HG02571 (cell line): ENCODE measurements around the gene NEK6.

Source experiments
- ATAC-seq: cut with Tn5 transposase; IDR thresholded peaks from one replicate; pipeline ENCODE4 v1.9.1; 2021; ENCODE audit warnings: mild to moderate bottlenecking, moderate library complexity; ENCODE audit not compliant: unreplicated experiment

NEK6 gene

DNA sequence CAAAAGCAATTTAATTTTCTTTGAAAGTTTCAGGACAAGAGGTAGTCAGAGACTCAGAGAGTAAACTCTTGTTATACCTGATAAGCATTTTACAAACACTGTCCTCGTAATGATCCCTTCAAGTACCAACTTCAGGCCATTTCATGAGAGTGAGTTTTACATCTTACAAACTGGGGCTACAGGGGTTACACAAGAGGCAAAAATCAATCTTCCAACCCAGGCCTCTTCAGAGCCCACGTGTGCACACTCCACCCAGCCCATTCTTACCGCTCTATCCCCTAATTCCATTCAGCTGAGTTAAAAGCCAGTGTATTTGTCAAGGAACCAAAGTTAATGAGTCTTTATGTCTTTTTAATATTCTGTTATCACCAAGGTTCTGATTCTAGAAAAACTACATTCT, 110.9 kb downstream of the NEK6 start:
- no peak for ATAC-seq

DNA sequence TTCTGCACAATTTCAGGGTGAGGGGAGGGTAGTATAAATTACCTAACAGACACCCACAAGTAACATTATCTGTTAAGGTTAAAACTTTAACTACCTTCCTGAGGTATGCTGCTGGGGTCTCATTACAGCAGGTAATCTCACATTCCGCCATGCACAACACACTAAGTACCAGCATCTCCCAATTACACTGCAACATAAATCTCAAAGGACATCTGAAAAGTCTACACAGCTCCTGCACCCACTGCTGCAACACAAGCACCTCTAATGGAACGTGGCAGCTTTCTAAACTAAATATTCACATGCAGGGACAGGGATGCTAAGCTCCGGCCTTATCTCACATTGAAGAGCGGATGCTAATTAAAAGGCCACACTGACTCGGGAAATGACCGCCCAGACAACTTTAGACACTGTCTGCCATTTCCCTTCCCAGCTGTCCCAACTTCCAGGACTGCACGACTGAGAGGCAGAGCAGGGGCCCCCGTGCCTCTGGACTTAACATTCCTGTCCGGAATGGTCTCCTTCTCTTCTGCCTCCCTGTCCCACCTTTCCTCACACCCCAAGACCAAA, 111.6 kb downstream of the NEK6 start:
- no peak for ATAC-seq

DNA sequence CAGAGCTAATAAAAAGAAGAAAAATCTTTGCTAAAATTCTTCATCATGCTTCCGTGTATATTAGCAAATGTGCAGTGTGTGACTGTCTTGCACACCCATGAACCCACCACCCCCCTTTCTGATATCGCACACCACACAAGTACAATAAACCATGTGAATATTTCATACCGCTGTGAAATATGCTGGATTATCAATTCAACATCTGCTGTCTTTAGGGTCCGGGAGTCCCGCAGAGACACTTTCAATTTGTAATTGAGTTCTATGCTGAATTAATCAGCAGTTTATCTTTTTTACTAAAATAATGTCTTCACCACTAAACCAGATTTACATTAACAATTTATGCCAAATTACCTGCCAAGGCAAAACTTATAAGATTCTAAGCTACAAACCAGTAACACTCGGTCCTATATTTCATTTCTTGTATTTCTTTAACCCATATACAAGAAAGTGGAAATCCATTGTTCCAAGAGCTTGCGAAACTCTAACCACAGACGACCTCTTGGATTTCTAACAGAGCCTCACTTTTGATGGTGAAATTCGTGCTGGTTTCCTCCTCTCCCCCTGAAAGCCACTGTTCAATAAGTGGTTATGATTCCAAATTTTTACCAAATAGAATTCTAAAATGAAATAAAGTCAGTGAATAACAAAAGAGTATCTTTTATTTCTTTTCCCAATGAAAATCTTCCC, 113.3 kb downstream of the NEK6 start:
- ATAC-seq: no peak

DNA sequence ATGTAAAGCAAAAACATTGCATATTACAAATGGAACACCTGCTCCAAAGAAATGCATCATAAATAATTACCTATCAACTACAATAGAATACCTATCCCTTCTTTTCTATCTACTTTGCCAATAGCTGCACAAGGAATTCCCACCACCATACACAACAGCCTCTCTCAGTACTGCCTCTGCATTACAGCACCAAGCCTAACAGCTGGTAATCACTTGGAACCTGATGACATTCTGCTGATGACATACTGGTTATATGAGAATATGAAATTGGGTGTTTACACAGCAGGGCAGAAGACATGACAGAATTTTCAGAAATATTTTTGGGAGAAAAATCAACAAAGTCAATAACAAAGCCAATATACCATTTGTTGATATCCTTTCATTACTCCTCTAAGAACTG, 114.3 kb downstream of the NEK6 start:
- no peak for ATAC-seq

DNA sequence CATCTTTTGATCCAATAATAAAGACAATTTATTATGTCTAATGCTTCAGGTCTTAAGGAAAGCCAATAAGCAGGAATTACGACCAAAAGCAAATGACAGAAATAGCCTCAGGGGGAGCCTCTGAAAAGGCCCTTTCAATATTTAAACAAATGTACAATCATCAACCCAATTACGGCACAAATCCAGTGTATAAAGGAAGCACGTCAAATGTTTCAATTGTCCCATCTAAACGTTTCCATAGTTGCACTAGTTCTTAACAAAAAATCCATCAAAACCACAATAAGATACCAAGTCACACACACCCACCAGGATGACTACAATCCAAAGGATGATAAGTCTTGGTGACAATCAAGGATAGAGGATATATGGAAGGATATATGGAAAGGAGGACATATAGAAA, 115.6 kb downstream of the NEK6 start:
- no peak for ATAC-seq

DNA sequence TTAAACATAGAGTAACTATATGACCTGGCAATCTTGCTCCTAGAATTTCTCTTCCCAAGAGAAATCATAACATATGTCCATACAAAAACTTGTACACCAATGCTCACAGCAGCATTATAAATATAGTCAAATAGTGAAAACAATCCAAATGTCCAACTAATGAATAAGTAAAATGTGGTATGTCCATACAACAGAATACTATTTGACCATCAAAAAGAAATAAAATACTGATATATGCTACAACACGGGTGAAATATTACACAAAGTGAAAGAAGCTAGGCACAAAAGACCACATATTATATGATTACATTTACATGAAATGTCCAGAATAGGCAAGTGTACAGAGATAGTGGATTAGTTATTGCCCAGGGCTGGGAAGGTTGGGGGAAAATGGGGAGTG, 116.1 kb downstream of the NEK6 start:
- no peak for ATAC-seq

DNA sequence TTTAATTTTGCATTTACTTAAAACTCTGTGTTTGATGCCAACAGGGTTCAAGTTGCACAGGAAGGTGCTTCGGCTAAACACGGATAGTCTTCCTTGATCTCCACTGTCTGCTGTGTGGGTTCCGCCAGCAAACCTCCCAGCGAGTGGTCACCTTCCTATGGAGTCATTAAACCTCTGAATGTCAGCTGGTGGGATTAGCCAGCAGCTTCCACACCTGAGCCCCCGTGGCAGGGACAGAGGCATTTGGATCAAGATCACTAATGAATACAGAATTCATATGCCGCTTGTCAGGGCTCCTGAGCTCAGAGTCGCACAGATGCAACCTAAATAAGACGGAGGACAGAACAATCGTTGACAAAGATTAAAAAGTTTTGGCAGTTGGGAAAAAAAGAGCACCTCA, 118.0 kb downstream of the NEK6 start:
- no peak for ATAC-seq

DNA sequence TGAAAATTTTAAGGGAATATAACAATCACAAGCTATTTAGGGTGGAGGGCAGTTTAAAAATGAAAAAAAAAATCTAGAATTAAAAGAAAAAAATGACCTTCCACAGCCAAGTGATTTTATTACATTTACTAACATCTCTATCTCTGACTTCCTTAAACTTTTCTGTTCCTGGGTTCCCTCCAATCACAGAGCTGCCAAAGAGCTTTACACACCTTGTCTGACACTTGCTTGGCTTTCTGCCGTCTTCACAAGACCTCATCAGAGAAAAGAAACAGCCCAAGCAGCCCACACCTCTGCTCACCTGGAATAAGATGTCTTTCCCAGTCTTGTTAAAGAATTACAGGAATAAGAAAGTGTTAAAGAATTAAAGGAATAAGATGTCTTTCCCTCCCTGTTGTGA, 118.6 kb downstream of the NEK6 start:
- ATAC-seq: no peak

DNA sequence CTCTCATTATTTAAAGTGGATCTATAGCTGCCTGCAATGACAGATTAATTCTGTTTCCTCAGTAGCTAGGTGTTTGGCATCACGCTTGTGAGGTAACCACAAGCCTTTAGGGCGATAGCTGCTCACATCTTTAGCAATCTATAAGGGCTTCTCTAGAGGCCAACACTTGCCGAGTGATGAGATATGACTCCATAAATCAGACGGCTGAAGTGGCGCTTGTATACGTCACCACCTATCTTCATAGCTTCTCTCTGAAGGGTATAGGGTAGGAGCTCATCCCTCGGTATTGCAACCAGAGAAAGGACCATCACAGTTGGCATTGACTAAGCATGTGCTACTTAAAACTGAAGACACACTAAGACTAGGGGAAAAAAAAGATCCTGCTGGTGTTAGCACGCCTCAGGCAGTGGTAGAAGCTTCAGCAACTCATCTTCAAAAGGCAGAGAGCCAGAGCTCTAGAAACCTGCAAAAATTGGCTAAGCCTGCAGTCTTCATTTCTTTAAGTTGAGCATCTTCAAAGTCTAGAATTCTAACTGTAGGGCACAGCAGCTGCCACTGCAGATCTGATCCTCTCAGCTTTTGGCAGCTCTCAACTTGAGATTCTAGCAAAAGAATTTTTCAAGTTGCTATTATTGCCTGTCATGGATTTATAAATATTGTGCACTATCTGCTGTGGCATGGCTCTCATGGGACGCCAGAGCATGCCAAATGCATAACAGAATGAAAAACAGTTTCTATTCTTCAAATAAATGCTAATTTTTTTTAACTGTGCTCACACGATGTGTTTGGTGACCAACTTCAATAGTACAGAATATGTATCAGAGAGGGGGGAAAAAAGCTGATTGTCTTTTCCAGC, 120.0 kb downstream of the NEK6 start:
- ATAC-seq: no peak

DNA sequence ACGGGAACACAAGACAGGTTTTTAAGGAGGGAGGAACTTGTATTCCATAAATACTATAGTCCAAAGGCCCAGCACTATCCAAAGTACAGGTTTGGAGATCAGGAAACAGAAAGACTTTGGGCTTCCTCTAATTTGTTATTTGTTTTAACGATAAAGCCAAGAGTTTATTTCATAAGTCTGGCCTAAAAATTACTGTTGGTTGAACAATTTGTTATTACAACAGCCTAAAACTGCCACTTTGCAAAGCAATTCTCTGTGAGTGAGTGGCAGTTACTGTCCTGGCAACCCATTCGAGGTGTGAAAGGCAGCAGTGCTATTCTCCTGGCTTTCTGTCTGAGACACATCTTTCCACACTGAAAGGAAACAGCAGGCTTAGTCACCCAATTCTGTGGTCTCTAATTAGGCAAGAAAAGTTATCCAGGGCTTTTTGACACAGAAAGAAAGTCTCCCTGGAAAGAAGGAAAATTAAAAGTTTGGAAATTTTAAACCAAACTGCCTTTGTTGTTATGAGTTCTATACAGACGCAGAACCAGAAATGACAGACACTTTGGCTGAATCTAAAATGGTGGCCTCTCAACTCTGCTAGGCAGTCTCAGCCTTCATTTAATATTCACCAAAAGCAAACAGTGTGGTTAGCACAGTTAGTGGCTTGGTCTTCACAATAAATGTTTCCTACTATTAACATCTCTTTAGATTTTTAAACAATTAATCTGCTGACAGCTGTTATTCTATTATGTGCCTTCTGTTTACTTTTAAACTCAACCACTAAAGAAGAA, 123.6 kb downstream of the NEK6 start:
- ATAC-seq: no peak

DNA sequence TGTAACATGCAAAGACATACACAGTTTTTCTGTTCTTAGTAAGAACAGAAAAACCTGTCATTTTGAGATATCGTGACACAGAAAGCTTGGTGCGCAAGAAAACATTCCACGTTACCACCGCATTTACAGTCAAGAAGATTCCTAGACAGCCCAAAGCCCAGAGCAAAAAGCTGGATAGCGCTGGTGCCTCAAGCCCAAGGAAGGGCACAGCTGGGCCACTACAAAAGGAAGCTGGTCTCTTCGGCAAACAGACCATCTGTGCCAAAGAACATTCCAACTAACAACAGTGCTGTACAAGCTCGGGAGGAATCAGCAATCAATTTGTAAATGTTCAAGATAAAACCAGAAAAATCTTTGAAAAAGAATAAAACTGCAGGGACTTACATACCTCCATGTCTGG, 126.5 kb downstream of the NEK6 start:
- no peak for ATAC-seq

DNA sequence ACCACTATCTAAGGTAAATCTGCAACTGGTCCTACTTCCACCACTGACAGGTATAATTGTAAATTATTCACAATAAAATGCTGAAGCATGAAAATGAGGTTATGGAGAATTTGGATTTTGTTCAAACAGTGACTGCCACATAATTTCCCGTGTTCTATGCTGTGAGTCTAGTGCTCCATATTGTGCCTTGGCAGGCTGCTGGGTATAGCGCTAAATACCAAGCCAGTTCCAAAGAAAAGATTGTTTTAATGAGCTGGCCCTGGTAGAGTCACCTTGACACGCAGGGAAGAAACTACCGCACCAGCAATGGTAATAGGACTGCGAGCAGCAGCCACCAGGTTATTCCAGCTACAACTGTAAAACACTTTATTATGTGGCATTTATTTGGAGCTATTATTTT, 127.1 kb downstream of the NEK6 start:
- ATAC-seq: no peak

DNA sequence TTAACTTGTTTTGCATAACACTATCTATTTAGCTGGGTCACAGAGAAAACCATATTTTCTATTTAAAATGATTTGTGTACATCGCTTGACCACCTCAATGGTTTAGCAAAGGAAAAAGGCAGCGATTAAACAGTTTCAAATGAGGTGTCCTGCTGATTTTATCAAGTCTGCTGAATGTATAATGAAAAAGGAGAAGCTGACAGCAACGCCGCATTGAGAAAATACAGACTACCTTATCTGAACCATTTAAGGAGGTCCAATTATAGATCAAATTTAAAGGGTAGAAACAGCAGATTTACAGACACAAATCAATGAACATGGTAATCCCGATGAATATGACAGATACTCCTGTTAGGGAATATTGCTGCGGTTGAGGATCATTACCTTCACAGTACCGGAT, 127.9 kb downstream of the NEK6 start:
- no peak for ATAC-seq

DNA sequence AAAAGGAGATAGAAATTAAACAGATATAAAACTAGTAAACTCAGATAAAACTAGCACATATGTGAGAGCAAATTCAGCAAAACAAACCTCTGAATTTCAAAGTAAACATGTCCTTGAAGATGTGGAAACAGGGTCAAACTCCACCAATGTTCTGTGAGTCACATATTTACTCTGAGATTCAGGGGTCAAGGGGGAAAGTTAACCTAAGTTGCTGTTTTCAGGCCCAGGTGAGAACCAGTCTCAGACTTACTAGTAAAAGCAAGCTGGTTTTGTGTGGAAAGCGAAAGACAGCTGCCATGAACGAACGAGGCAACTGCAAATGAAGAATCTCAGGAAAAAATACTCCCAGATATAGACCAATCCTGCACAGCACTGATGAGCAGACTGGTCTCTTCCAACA, 128.5 kb downstream of the NEK6 start:
- ATAC-seq: no peak

DNA sequence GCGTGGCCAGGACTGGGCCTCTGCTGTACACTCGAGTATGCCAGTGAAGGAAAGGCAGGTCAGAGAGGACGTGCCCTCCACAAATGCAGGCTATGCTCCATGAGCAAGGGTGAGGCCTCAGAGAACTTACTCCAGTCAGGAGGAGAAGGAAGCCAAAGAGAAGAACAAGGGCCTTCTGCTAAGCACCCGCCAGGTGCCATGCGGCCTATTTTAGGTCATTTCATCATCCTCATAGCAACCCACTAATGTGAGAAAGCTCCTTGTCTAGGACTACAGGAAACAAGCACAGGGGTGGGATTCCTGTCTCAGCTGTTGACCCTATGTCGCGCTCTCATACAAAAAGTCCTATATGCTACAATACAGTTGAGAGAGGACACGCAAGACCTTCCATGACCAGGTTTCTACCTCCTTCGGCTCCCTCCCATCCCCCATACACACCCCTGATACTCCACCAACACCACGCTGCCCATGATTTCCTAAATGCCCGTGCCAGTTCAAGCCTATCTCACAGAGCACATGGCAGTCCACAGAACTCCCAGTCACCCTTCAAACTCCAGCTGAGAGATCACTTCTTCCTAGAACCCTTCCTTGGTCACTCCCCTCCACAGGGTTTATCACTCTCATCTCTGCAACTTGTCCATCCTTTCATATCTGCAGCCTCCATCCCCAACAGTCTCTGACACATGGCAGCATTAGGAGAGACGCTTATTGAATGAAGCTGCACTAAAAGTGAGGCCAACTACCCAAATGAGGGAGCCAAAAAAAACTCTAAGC, 130.7 kb downstream of the NEK6 start:
- no peak for ATAC-seq

DNA sequence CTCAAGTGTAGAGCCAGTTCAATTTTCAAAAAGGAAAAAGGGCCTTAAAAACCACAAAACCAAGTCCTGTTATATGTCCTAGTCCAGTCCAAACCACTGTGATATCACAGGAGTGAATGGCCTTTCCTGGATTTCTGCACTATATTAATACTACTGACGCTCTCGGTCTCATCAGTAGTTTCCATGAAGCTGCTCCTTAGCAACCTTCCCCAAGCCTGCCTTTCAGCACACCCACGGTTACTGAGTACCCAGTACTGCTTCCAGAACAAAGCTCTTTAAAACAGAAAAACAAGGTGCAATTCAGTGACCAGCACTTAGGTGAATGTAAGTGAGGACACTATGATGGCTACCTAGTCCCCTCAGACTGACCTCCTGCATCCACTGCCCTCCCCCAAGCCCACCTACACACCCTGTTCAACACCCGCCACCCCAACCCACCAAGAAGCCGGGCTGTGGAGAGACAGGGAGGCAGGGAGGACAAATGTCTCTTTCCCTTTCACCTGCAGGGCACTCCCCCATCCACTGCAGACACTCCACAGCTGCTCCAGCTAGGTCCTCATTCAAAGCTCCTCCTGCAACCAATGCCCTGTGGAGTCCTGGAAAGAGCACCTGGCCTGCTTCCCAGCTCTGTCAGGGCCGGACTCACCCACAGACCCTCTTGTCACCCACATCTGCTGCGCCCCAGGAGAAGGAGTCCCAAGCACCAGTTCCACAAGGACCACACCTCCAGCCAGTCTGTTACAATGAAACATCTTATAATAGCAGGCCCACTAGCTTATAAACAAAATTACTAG, 131.6 kb downstream of the NEK6 start:
- ATAC-seq: no peak

DNA sequence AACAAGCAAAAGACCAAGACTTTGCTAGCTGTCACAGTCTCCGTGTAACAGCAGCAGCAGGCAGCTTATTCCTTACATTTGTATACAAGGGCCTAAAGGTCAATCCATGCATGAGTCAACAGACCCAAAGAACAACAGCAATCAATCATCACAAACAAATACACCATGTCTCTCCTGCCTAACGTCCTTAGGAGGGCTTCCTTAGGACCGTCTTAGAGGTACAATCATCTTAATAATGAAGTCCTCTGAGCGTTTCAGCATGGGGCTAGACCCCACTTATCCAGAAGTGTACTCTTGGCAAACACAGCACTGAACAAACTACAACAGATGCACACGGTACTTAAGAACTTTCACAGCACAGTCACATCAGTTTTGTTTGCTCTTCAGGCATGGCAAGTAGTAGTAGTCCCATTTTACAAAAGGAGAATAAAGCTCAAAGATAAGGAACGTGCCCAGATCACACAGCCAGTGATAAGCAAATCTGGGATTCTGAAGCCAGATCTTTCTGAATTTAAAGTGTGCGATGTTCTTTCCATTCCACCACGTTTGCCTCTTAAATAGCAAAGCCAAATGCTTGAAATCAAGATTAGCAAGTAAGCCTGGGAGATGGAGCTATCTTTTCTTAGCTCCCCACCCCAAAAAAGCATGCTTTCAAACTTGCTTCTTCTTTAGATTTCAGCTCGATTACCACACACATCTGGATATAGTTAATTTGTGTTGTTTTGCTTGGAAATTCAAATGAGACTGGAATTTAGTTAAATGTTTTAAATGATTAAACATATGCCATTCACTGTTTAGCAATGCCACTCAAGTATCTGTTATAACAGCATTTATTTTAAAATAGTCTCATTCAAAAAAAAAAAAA, 133.3 kb downstream of the NEK6 start:
- no peak for ATAC-seq

DNA sequence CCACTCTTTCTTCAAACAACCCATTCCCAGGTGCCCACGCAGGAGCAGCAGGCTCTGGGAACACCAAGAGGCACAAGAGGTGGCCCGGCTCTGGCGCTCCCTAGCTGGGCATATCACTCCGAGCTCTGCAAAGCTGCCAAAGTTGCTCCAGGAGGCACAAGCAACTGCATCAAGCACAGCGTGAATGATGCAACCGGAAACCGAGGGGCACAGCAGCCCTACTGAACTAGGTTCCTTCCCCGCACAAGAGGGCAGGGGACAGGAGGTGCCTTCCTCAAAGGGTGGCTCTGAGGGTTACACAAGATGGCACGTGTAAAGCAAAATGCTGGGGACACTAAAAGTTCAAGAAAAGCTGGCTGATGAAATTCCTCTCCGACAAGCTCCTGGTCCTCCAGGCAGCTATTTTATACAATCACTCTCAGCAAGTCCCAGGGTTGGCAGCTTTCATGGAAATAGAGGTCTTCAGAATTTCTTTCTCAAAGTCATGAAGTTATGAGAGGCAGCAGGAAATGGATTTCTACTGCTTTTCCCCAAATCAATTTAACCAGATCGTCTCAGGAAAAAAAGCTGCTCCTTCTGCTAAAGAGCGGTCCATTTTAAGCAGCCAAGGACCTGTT, 134.6 kb downstream of the NEK6 start:
- ATAC-seq: no peak
